B cell (primary cell): ENCODE results near the gene SLC9A5. TPM values are rescaled to one million over a fixed set of nuclear protein-coding genes. Genes with fewer than 3 reads are reported as not detected.

Experiments used
- ATAC-seq: fragments of 200-7000 bp; cut with Tn5 transposase; one replicate; pipeline ENCODE4 v1.10.0; 2021; ENCODE audit warnings: low read depth, mild to moderate bottlenecking, moderate number of reproducible peaks, moderate library complexity
- CTCF ChIA-PET: fragments of 350-600 bp; sonication (Branson Sonifier 250); formaldehyde crosslinking; loops from one replicate; lab custom pipeline; 2021; ENCODE audit warnings: antibody characterized with exemption, inconsistent platforms; lab: Charles Lee
- POLR2A ChIA-PET: fragments of 350-600 bp; sonication (Branson Sonifier 250); formaldehyde crosslinking; loops from one replicate; lab custom pipeline; 2021; ENCODE audit warnings: antibody characterized with exemption; lab: Charles Lee
- DNase-seq: peaks from one replicate; pipeline ENCODE4 v3.0.0; 2013
- H2AFZ ChIP-seq: 2 replicates; pipeline ENCODE4 v1.6.1; 2012; ENCODE audit warnings: mild to moderate bottlenecking, low read depth, low read length; ENCODE audit not compliant: insufficient read depth, poor library complexity, severe bottlenecking
- H3K27ac ChIP-seq, 2 donors: 1 replicate in 1 of 2; 2 replicates in 1 of 2; pipeline ENCODE4 v1.5.1; 2012 to 2013; ENCODE audit warnings: low read length in 2 of 2, mild to moderate bottlenecking in 2 of 2, moderate library complexity in 1 of 2
- H3K27me3 ChIP-seq, 4 experiments: fragments of 200-600 bp in 1 of 4; sonication (generic) in 1 of 4; replicated peaks in 1 of 4; 1 replicate in 2 of 4; 2 replicates in 2 of 4; pipeline versions ENCODE4 v1.6.1 to v1.7.0; 2013 to 2016; ENCODE audit warnings: low read length in 3 of 4, mild to moderate bottlenecking in 2 of 4, mixed read lengths in 1 of 4, moderate library complexity in 1 of 4; ENCODE audit not compliant: insufficient read depth in 4 of 4, control insufficient read depth in 3 of 4; ENCODE audit errors: control extremely low read depth in 1 of 4
- H3K36me3 ChIP-seq, 2 experiments: replicated peaks in 1 of 2; 1 replicate in 1 of 2; 2 replicates in 1 of 2; pipeline versions ENCODE4 v1.6.1 to v1.7.1; 2013; ENCODE audit warnings: low read length in 1 of 2; ENCODE audit not compliant: insufficient read depth in 2 of 2, control insufficient read depth in 1 of 2; ENCODE audit errors: control extremely low read depth in 1 of 2, extremely low read depth in 1 of 2
- H3K4me1 ChIP-seq, 2 donors: fragments of 200-600 bp in 1 of 2; sonication (generic) in 1 of 2; 1 replicate in 1 of 2; 2 replicates in 1 of 2; pipeline versions ENCODE4 v1.5.1 to v1.6.1; 2013 to 2017; ENCODE audit warnings: low read length in 2 of 2; ENCODE audit not compliant: control insufficient read depth in 2 of 2, insufficient read depth in 2 of 2
- H3K4me2 ChIP-seq: replicated peaks from 2 replicates; pipeline ENCODE3; 2012; ENCODE audit warnings: mild to moderate bottlenecking, low read depth, low read length; ENCODE audit not compliant: poor library complexity, severe bottlenecking
- H3K4me3 ChIP-seq, 5 experiments: fragments of 200-600 bp in 1 of 5; sonication (generic) in 1 of 5; 1 replicate in 3 of 5; 2 replicates in 2 of 5; pipeline versions ENCODE4 v1.5.1 to v1.7.0; 2011 to 2016; ENCODE audit warnings: low read length in 4 of 5, mild to moderate bottlenecking in 4 of 5, low read depth in 2 of 5, control low read depth in 1 of 5, moderate library complexity in 1 of 5; ENCODE audit not compliant: insufficient read depth in 1 of 5; ENCODE audit errors: control extremely low read depth in 1 of 5, extremely low read depth in 1 of 5
- H3K79me2 ChIP-seq: fragments of 200-600 bp; sonication (generic); one replicate; pipeline ENCODE4 v1.6.0; 2016; ENCODE audit warnings: low read length; ENCODE audit not compliant: control insufficient read depth, insufficient read depth
- H3K9ac ChIP-seq: fragments of 200-600 bp; sonication (generic); 2 replicates; pipeline ENCODE4 v1.6.1; 2017; ENCODE audit warnings: mild to moderate bottlenecking, low read length, moderate library complexity
- H3K9me3 ChIP-seq, 3 donors: one replicate each; pipeline versions ENCODE4 v1.6.1 to v1.7.1; 2013; ENCODE audit warnings: low read length in 2 of 3; ENCODE audit not compliant: control insufficient read depth in 2 of 3, insufficient read depth in 1 of 3; ENCODE audit errors: control extremely low read depth in 1 of 3
- H4K20me1 ChIP-seq: 2 replicates; pipeline ENCODE4 v1.6.0; 2012; ENCODE audit warnings: mild to moderate bottlenecking, low read length; ENCODE audit not compliant: insufficient read depth, control insufficient read depth, poor library complexity, severe bottlenecking
- H3K27ac Mint-ChIP-seq: one replicate; pipeline ENCODE4 v1.8.0; 2021; ENCODE audit warnings: mixed read lengths
- H3K27me3 Mint-ChIP-seq: one replicate; pipeline ENCODE4 v1.8.0; 2021; ENCODE audit warnings: mixed read lengths
- H3K4me1 Mint-ChIP-seq: one replicate; pipeline ENCODE4 v1.8.0; 2021; ENCODE audit warnings: mixed read lengths
- H3K4me3 Mint-ChIP-seq: one replicate; pipeline ENCODE4 v1.8.0; 2021; ENCODE audit warnings: mixed read lengths
- H3K9me3 Mint-ChIP-seq: one replicate; pipeline ENCODE4 v1.8.0; 2022; ENCODE audit warnings: mixed read lengths; ENCODE audit not compliant: insufficient read depth
- EZH2 ChIP-seq: IDR thresholded peaks from 2 replicates; pipeline ENCODE4 v1.6.1; 2012; ENCODE audit warnings: borderline replicate concordance, low read depth, mild to moderate bottlenecking, moderate library complexity, low read length; ENCODE audit not compliant: insufficient read depth, poor library complexity, severe bottlenecking
- WGBS: methylation state at CpG from one replicate; pipeline ENCODE4 v1.1.5; 2013; ENCODE audit warnings: missing lambda C conversion rate; ENCODE audit not compliant: insufficient coverage; 5-methylcytosine and 5-hydroxymethylcytosine counted together
- intact Hi-C: fragments of 100-400 bp; cut with micrococcal nuclease; formaldehyde crosslinking; loops from one replicate; pipeline ENCODE4 v1.10.0; 2022
- polyA plus RNA-seq: library from polyadenylated mRNA; depleted of rRNA; stranded (reverse); fragments of >200 nt; gene quantifications from 2 replicates; pipeline ENCODE4 v1.2.3, GENCODE V29; 2012
- total RNA-seq, 2 donors: library from RNA; stranded (reverse); fragments of 120-200 nt in 1 of 2; gene quantifications; 1 replicate in 1 of 2; 2 replicates in 1 of 2; pipeline versions ENCODE4 v1.2.3 to v1.2.4, GENCODE V29; 2013 to 2022
- TF ChIP-seq, protein P1 (sequence below): fragments of 200-600 bp; IDR thresholded peaks from one replicate; pipeline ENCODE4 v1.8.0; 2022; ENCODE audit warnings: antibody characterized with exemption, mild to moderate bottlenecking

SLC9A5 gene
- total and polyA plus RNA-seq, 2 donors (not counting 1 experiment from before 2014, with no cell fraction given) = 1.7 TPM

DNA sequence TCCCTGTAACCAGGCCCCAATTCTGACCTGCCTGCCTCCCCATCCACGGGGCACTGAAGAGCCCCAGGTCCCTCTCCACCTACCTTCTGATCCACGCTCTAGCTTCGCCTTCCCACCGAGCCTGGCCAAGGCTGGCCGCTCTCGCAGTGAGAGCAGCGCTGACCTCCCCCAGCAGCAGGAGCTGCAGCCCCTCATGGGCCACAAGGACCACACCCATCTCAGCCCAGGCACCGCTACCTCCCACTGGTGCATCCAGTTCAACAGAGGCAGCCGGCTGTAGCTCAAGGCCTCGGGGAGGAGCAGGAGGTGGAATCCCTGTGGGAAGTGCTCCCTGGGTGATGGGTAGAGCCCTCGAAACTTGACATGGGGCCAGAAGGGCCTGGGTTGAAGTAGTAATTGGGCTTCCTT, 22.2 kb downstream of the SLC9A5 start:
- ATAC-seq = no peak
- no peak for TF ChIP-seq EZH2
- TF ChIP-seq, protein P1, sequence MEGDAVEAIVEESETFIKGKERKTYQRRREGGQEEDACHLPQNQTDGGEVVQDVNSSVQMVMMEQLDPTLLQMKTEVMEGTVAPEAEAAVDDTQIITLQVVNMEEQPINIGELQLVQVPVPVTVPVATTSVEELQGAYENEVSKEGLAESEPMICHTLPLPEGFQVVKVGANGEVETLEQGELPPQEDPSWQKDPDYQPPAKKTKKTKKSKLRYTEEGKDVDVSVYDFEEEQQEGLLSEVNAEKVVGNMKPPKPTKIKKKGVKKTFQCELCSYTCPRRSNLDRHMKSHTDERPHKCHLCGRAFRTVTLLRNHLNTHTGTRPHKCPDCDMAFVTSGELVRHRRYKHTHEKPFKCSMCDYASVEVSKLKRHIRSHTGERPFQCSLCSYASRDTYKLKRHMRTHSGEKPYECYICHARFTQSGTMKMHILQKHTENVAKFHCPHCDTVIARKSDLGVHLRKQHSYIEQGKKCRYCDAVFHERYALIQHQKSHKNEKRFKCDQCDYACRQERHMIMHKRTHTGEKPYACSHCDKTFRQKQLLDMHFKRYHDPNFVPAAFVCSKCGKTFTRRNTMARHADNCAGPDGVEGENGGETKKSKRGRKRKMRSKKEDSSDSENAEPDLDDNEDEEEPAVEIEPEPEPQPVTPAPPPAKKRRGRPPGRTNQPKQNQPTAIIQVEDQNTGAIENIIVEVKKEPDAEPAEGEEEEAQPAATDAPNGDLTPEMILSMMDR = no peak
- no peak overlapping the region for H3K27ac Mint-ChIP-seq
- Histone ChIP-seq H3K36me3 (no peaks in the 10 kb centered on the region), H3K79me2 (no peaks in the 10 kb centered on the region), H3K27ac (no peak overlapping the region), H3K9ac (no peak overlapping the region), H3K4me1 (no peaks in the 10 kb centered on the region), H2AFZ (no peak overlapping the region), H3K9me3 (no peaks in the 10 kb centered on the region), H4K20me1 (no peaks in the 10 kb centered on the region), H3K4me3 (no peak overlapping the region), H3K27me3 (no peaks in the 10 kb centered on the region), H3K4me2 (no peak overlapping the region)
- DNase-seq = no peak
- POLR2A ChIA-PET = no interaction called here
- 88% methylated on average over 9 of the region's 11 CpGs for WGBS
- H3K9me3 Mint-ChIP-seq = no peaks in the 10 kb centered on the region
- H3K27me3 Mint-ChIP-seq = peaks cover 3% of the 10 kb centered on the region
- H3K4me3 Mint-ChIP-seq = no peak overlapping the region
- CTCF ChIA-PET = interaction anchor here (0.6 kb wide), 1 partner anchor 42 kb away, joined by 3 read pairs; no protein-coding TSS in a partner anchor
- H3K4me1 Mint-ChIP-seq = no peaks in the 10 kb centered on the region
- intact Hi-C loops = no loop called here

DNA sequence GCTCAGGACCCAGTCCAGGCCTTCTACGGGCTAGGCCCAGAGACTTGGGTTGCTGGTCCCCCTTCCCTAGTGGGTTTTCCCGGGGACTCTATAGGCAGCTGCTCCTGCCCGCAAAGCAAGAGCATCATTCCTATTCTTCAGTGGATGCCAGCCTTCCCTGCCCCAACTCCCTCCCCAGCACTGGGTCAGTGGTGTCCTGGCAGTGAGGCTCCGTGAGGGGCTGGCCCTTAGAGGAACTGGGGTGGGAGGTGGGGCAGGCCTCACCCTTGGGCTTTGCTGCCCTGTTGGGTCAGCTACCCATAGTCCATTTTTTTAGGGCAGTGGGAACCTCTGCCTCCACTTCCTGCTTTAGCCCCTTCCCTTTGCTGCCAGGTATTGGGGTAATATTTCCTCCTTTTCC, 22.7 kb downstream of the SLC9A5 start:
- CTCF ChIA-PET = no interaction called here
- H3K9me3 ChIP-seq = no peaks in the 10 kb centered on the region

More for the DNA sequence above, 22.7 kb downstream of the SLC9A5 start:
- Histone ChIP-seq H3K4me3 (no peak overlapping the region), H3K79me2 (no peaks in the 10 kb centered on the region), H2AFZ (no peak overlapping the region), H3K4me2 (no peak overlapping the region), H3K4me1 (no peaks in the 10 kb centered on the region), H3K9ac (no peak overlapping the region), H3K36me3 (no peaks in the 10 kb centered on the region), H4K20me1 (no peaks in the 10 kb centered on the region), H3K27me3 (no peaks in the 10 kb centered on the region), H3K27ac (no peak overlapping the region)
- POLR2A ChIA-PET = no interaction called here
- ATAC-seq (no peak), DNase-seq (no peak)
- no peaks in the 10 kb centered on the region for H3K9me3 Mint-ChIP-seq
- WGBS = 84% methylated on average over 2 of the region's 4 CpGs
- intact Hi-C loops = no loop called here
- no peak overlapping the region for H3K27ac Mint-ChIP-seq
- peaks cover under 1% of the 10 kb centered on the region for H3K4me1 Mint-ChIP-seq
- TF ChIP-seq, protein P1 = no peak
- TF ChIP-seq EZH2 = no peak
- no peak overlapping the region for H3K4me3 Mint-ChIP-seq
- H3K27me3 Mint-ChIP-seq = peaks cover 3% of the 10 kb centered on the region
